Progenitor cell of endocrine pancreas (in vitro differentiated cells): ENCODE results near the gene DIP2C. TPM values are rescaled to one million over a fixed set of nuclear protein-coding genes. Genes with fewer than 3 reads are reported as not detected.

Experiments
- DNase-seq: peaks from one replicate; pipeline ENCODE4 v3.0.0; 2021; ENCODE audit warnings: low spot score; ENCODE audit not compliant: unreplicated experiment
- H3K27ac Mint-ChIP-seq: 2 replicates; pipeline ENCODE4 v1.8.0; 2021; ENCODE audit warnings: mild to moderate bottlenecking, moderate library complexity, mixed read lengths
- H3K27me3 Mint-ChIP-seq: 2 replicates; pipeline ENCODE4 v1.8.0; 2021; ENCODE audit warnings: mixed read lengths
- H3K36me3 Mint-ChIP-seq: 2 replicates; pipeline ENCODE4 v1.8.0; 2022; ENCODE audit warnings: mixed read lengths; ENCODE audit not compliant: insufficient read depth
- H3K4me1 Mint-ChIP-seq: 2 replicates; pipeline ENCODE4 v1.8.0; 2021; ENCODE audit warnings: low read depth, mixed read lengths
- H3K4me3 Mint-ChIP-seq: 2 replicates; pipeline ENCODE4 v1.8.0; 2021; ENCODE audit warnings: low read depth, mild to moderate bottlenecking, moderate library complexity, mixed read lengths
- H3K9me3 Mint-ChIP-seq: 2 replicates; pipeline ENCODE4 v1.8.0; 2021; ENCODE audit warnings: low read depth, mixed read lengths
- CTCF ChIP-seq: fragments of 200-600 bp; sonication (generic); IDR thresholded peaks from one replicate; pipeline ENCODE4 v1.5.0; 2021; ENCODE audit warnings: antibody characterized with exemption, mild to moderate bottlenecking; ENCODE audit not compliant: unreplicated experiment
- total RNA-seq: library from RNA; stranded (reverse); gene quantifications from 2 replicates; pipeline ENCODE4 v1.2.1, GENCODE V29; 2021

The DIP2C gene
- total RNA-seq, 1 donor from 2014 or later = 27.2 TPM

DNA sequence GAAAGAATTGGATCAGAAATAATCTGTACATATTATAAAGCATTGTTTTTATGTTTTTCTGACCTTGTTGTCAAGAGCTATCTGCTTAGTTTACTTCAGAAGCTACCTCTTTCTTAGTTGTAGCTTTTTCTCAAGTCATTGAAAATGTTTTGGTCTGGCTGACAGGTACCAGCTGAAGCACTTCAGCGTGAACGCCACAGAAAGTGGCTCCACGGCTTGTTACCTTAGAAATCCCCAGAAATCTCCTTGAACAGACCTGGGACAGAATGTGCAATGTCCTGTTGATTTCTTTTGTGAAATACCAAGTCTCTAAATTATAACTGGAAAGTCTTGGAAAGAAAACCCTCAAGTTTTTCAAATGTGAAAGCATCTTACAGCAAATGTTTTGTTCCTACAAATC lies 457.4 kb downstream of the DIP2C start:
- Mint-ChIP-seq H3K4me3 (no peak overlapping the region), H3K36me3 (peaks cover 4% of the 10 kb centered on the region), H3K9me3 (no peaks in the 10 kb centered on the region), H3K27ac (no peak overlapping the region), H3K4me1 (no peaks in the 10 kb centered on the region), H3K27me3 (no peaks in the 10 kb centered on the region)
- DNase-seq = no peak
- TF ChIP-seq CTCF = no peak

GRCh38 chr10:230758-231157 lies 458.7 kb downstream of the DIP2C start:
- Mint-ChIP-seq H3K36me3 (no peaks in the 10 kb centered on the region), H3K4me1 (no peaks in the 10 kb centered on the region), H3K27me3 (no peaks in the 10 kb centered on the region), H3K9me3 (no peaks in the 10 kb centered on the region), H3K4me3 (no peak overlapping the region), H3K27ac (no peak overlapping the region)
- no peak for DNase-seq
- TF ChIP-seq CTCF = peak; percentile 48

DNA sequence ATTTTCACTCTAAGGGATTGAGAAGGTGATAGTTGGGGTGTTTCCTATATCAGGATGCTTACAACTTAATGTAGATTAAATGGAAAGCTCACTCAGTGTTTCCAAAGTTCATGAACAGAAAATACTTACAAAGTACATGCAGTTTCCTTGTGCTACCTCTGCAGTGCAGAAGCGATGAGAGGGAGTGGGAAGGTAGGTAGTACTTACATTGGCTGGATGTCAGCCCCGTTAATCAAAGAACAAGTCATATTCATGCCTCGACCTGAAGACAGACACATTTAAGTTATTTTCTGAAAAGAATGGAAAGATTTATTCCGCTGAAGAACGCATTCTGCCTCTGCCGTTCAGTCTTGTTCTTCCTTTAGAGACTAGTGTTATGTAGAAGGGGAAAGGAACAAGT lies 461.1 kb downstream of the DIP2C start:
- H3K27ac Mint-ChIP-seq = no peak overlapping the region
- H3K9me3 Mint-ChIP-seq = no peaks in the 10 kb centered on the region
- no peaks in the 10 kb centered on the region for H3K27me3 Mint-ChIP-seq
- H3K4me1 Mint-ChIP-seq = no peaks in the 10 kb centered on the region
- H3K36me3 Mint-ChIP-seq = no peaks in the 10 kb centered on the region
- DNase-seq = no peak
- TF ChIP-seq CTCF = no peak
- H3K4me3 Mint-ChIP-seq = no peak overlapping the region

- H3K4me3 Mint-ChIP-seq = no peak overlapping the region
- no peak for TF ChIP-seq CTCF
- H3K36me3 Mint-ChIP-seq = no peaks in the 10 kb centered on the region
- H3K9me3 Mint-ChIP-seq = no peaks in the 10 kb centered on the region
- no peaks in the 10 kb centered on the region for H3K4me1 Mint-ChIP-seq
- no peaks in the 10 kb centered on the region for H3K27me3 Mint-ChIP-seq
- no peak overlapping the region for H3K27ac Mint-ChIP-seq
- no peak for DNase-seq
These were observed 462.5 kb downstream of the DIP2C start for GRCh38 chr10:227014-227413.

GRCh38 chr10:226018-226417 lies 463.4 kb downstream of the DIP2C start:
- no peak for TF ChIP-seq CTCF
- Mint-ChIP-seq H3K36me3 (no peaks in the 10 kb centered on the region), H3K4me3 (no peak overlapping the region), H3K4me1 (no peaks in the 10 kb centered on the region), H3K27me3 (no peaks in the 10 kb centered on the region), H3K9me3 (no peaks in the 10 kb centered on the region), H3K27ac (no peak overlapping the region)
- no peak for DNase-seq
